Activated T-helper 17 cell treated with anti-CD3 and anti-CD28 coated beads, Interleukin-2, amount 50 U/mL, for 72 hours (primary cell): Measurements from ENCODE around the gene CLEC10A. TPM values are rescaled to one million over a fixed set of nuclear protein-coding genes. Genes with fewer than 3 reads are reported as not detected.
"Not testable (repeated sequence)": the region's sequence is repeated elsewhere in the genome, so short reads cannot be mapped to it uniquely, and the experiment has no call there.

Experiments
- ATAC-seq: fragments of 150-1000 bp; cut with Tn5 transposase; replicated peaks from 2 replicates; pipeline ENCODE4 v1.10.0; 2021; ENCODE audit warnings: mild to moderate bottlenecking, moderate library complexity
- H3K27ac Mint-ChIP-seq: one replicate; pipeline ENCODE4 v1.8.0; 2022; ENCODE audit warnings: mixed read lengths
- H3K27me3 Mint-ChIP-seq: one replicate; pipeline ENCODE4 v1.8.0; 2022; ENCODE audit warnings: mixed read lengths
- H3K36me3 Mint-ChIP-seq: one replicate; pipeline ENCODE4 v1.8.0; 2022; ENCODE audit warnings: low read depth, mild to moderate bottlenecking, mixed read lengths
- H3K4me1 Mint-ChIP-seq: one replicate; pipeline ENCODE4 v1.8.0; 2022; ENCODE audit warnings: mixed read lengths
- H3K4me3 Mint-ChIP-seq: one replicate; pipeline ENCODE4 v1.8.0; 2022; ENCODE audit warnings: mild to moderate bottlenecking, mixed read lengths
- H3K9me3 Mint-ChIP-seq: one replicate; pipeline ENCODE4 v1.8.0; 2022; ENCODE audit warnings: mixed read lengths
- total RNA-seq, 2 donors: library from RNA; stranded (reverse); gene quantifications; one replicate each; pipeline ENCODE4 v1.2.3, GENCODE V29; 2022

Gene CLEC10A
- total RNA-seq, 2 donors from 2014 or later = not detected

DNA sequence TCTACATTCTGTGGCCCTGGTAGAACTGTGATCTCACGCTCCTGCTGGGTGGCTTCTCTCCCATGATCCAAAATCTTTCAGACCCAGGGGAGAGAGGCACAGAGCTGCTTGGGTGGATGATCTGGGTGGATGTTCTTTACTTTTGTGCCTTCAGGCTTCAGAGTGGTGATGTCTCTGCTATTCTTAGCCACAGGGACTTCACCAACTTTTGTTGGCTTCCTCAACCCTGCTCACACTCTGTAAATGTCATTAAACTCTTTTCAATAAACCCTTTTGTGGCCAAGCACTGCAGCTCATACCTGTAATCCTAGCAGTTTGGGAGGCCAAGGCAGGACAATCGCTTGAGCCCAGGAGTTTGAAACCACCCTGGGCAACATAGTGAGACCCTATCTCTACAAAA, 7.6 kb downstream of the CLEC10A start:
- Mint-ChIP-seq H3K4me1 (no peaks in the 10 kb centered on the region), H3K27me3 (peaks cover 3% of the 10 kb centered on the region), H3K9me3 (peaks cover 11% of the 10 kb centered on the region), H3K27ac (no peak overlapping the region), H3K4me3 (no peak overlapping the region), H3K36me3 (no peaks in the 10 kb centered on the region)
- ATAC-seq = no peak

DNA sequence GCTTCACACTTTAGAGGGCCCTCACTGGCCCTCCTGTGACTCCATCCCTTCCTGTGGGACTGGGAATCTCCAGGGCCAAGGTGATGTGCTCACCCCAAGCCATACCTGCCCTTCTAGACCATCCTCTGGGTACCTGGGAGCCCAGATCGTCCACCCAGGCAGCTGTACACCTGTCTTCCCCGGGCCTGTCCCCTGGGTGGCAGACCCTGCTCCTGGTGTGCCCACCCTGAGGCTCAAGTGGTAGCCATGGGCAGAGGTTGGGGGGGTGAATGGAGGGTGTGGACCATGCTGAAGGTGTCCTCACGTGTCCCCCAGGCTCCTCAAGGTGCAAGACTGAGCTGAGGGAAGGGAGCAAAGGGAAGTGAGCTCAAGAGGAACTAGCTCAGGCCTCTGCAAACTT, 9.3 kb downstream of the CLEC10A start:
- peaks cover 11% of the 10 kb centered on the region for H3K9me3 Mint-ChIP-seq
- no peaks in the 10 kb centered on the region for H3K4me1 Mint-ChIP-seq
- ATAC-seq = no peak
- H3K4me3 Mint-ChIP-seq = no peak overlapping the region
- no peak overlapping the region for H3K27ac Mint-ChIP-seq
- H3K36me3 Mint-ChIP-seq = no peaks in the 10 kb centered on the region
- peaks cover 3% of the 10 kb centered on the region for H3K27me3 Mint-ChIP-seq

DNA sequence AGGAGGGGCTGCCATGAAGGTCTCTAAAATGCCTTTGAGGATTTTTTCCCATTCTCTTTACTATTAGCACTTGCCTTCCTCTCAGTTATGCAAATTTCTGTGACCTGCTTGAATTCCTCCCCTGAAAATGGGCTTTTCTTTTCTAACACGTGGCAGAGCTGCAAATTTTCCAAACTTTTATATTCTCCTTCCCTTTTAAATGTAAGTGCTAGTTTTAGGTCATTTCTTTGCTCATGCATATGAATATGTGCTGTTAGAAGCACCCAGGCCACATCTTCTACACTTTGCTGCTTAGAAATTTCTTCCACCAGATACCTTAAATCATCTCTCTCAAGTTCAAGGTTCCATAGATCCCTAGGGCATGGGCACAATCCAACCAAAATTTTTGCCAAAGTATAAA, 11.8 kb downstream of the CLEC10A start:
- peaks cover 8% of the 10 kb centered on the region for H3K27me3 Mint-ChIP-seq
- no peak for ATAC-seq
- peaks cover 11% of the 10 kb centered on the region for H3K9me3 Mint-ChIP-seq

DNA sequence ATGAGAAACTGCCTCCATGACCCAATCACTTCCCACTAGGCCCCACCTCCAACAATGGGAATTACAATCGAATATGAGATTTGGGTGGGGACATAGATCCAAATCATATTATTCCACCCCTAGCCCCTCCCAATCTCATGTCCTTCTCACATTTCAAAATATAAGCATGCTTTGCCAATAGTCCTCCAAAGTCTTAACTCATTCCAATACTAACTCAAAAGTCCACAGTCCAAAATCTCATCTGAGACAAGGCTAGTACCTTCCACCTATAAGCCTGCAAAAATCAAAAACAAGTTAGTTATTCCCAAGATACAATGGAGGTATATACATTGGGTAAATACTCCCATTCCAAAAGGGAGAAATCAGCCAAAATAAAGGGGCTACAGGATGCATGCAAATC, 12.9 kb downstream of the CLEC10A start:
- Mint-ChIP-seq H3K4me3 (no peak overlapping the region), H3K4me1 (no peaks in the 10 kb centered on the region), H3K27ac (no peak overlapping the region), H3K9me3 (peaks cover 11% of the 10 kb centered on the region), H3K36me3 (no peaks in the 10 kb centered on the region), H3K27me3 (peaks cover 8% of the 10 kb centered on the region)
- ATAC-seq = no peak

More for the DNA sequence above, 11.8 kb downstream of the CLEC10A start:
- H3K4me1 Mint-ChIP-seq = no peaks in the 10 kb centered on the region
- H3K4me3 Mint-ChIP-seq = no peak overlapping the region
- H3K36me3 Mint-ChIP-seq = no peaks in the 10 kb centered on the region
- no peak overlapping the region for H3K27ac Mint-ChIP-seq

DNA sequence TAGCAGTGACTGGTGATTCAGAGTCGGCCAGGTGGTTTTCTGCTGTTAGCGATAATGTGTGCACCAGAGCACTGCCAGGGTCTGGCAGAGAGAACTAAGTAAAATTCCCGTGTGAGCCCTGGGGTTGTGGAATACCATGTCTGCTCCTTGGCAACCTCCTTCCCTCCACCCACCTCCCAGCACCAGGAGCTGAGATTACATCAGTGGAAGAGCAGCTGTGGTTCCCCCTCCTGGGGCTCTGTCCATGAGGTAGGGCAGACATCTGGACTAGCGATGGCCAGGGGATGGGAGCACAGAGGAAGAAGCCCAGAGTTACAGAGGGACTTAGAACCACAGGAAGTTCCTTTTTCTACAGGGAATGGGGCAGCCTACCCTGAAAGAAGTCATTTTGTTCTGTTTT, 15.8 kb downstream of the CLEC10A start:
- H3K4me1 Mint-ChIP-seq = peaks cover 10% of the 10 kb centered on the region
- peaks cover 8% of the 10 kb centered on the region for H3K36me3 Mint-ChIP-seq
- no peak for ATAC-seq
- peaks cover 11% of the 10 kb centered on the region for H3K9me3 Mint-ChIP-seq
- no peak overlapping the region for H3K4me3 Mint-ChIP-seq
- peaks cover 8% of the 10 kb centered on the region for H3K27me3 Mint-ChIP-seq
- no peak overlapping the region for H3K27ac Mint-ChIP-seq

DNA sequence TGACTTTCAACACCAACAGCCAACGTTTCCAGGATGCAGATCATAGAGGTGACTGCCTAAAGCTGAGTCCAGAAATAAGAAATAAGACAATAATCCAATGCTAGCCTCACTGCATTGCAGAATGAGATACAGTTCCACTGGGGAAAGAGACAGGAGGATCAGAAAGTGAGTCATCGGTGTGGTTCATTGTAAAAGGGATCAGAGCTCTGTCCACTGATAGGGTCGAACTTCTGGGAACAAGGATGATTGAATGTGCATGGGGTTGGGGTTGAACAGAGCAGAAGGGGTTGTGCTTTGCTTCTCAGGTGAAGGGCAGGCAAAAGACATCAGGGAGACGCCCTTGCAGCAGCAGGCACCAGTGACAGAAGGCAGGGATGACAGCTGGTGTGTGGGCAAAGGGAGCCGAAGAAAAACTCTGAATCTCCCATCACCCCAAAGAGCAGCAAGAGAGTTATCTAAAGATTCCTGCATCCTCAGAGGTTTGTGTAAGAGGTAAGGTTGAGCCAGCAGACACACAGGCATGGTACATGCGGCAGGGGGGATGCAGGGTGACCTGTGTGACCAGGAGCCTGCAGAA, 16.4 kb downstream of the CLEC10A start:
- Mint-ChIP-seq H3K27me3 (peaks cover 5% of the 10 kb centered on the region), H3K4me3 (no peak overlapping the region), H3K36me3 (peaks cover 8% of the 10 kb centered on the region), H3K9me3 (peaks cover 6% of the 10 kb centered on the region), H3K27ac (peak overlapping the region; percentile 2), H3K4me1 (peaks cover 17% of the 10 kb centered on the region)
- no peak for ATAC-seq

DNA sequence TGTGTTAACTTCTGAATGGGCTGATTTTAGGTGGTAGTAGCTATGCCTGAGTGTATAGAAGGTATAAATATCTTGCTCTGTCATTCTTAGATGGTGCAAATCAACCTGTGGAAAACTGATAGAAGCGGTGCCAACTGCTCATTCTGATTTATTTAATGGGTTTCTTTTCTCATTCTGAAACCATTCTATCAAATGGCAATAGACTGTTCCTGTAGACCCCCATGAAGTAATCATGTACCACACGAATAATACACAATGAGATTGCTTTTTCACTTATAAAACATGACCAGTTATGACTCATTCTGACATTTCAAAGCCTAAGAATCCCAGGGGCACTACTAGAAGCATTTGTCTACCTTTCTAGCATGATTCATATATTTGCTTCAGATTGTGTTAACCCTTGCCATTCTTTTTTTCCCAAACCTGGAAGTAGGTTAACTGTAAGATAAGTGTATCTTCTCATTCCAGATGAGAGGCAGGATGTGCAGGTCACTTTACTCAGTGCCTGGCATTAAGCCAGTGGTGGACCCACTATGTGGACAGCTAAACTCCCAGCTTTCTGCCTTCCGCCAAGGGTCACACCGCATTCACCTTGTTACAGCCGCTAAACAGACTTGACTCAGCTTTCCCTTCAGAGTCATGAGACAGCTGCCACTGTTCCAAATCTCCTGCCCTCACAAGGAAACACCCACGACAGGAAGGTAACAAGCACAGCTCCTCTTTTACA, 19.7 kb downstream of the CLEC10A start:
- Mint-ChIP-seq H3K4me1 (peaks cover 17% of the 10 kb centered on the region), H3K36me3 (peaks cover 8% of the 10 kb centered on the region), H3K9me3 (no peaks in the 10 kb centered on the region), H3K27ac (peak overlapping the region; percentile 98), H3K27me3 (peaks cover 5% of the 10 kb centered on the region), H3K4me3 (peak overlapping the region; percentile 76)
- ATAC-seq = peak; percentile 90

DNA sequence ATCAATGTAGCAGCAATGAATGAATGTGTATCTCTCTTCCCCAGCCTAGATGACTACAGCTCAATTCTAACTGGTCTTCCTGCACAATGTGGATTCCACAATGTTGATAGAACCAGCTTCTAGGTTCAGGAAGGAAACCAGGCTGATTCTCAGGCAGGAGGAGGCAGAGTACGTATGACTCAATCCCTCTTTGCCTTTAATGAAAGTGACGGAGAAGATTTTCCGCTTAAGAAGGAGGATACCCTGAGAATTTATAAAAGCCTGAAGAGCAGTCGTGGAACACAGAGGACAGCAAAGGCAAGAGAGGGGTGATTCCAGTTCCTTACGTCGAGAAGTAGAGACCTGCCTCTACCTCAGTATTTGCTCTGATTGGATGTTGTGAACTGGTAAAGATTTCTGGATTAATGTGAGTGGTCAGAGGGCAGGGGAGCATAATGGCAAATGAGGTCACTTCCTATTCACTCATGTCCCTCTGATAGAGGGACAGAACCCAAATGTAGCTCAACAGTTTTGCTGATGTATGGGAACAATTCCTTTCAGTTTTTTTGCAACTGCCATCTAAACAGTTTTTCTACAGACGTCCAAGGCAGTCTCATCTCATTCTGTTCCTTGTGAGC, 21.1 kb downstream of the CLEC10A start:
- peaks cover 5% of the 10 kb centered on the region for H3K27me3 Mint-ChIP-seq
- H3K36me3 Mint-ChIP-seq = peaks cover 8% of the 10 kb centered on the region
- ATAC-seq = peak; percentile 10
- H3K27ac Mint-ChIP-seq = peak overlapping the region; percentile 59
- H3K4me1 Mint-ChIP-seq = peaks cover 17% of the 10 kb centered on the region
- H3K4me3 Mint-ChIP-seq = peak overlapping the region; percentile 48
- H3K9me3 Mint-ChIP-seq = no peaks in the 10 kb centered on the region

DNA sequence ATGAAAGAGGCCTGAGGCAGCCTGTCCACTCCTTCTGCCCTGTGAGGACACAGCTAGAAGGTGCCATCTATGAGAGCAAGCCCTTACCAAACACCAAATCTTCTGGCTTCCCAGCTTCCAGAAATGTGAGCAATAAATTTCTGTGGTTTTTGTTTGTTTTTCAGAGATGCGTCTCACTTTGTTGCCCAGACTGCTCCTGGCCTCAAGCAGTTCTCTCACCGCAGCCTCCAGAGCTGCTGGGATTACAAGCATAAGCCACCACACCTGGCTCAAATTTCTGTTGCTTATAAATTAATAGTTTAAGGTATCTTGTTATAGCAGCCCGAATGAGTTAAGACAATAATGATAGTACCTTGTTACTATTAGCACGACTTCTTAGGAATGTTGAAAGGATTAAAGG, 23.7 kb downstream of the CLEC10A start:
- Mint-ChIP-seq H3K27ac (no peak overlapping the region), H3K27me3 (no peaks in the 10 kb centered on the region), H3K4me3 (no peak overlapping the region), H3K9me3 (no peaks in the 10 kb centered on the region), H3K36me3 (peaks cover 8% of the 10 kb centered on the region), H3K4me1 (peaks cover 17% of the 10 kb centered on the region)
- no peak for ATAC-seq

DNA sequence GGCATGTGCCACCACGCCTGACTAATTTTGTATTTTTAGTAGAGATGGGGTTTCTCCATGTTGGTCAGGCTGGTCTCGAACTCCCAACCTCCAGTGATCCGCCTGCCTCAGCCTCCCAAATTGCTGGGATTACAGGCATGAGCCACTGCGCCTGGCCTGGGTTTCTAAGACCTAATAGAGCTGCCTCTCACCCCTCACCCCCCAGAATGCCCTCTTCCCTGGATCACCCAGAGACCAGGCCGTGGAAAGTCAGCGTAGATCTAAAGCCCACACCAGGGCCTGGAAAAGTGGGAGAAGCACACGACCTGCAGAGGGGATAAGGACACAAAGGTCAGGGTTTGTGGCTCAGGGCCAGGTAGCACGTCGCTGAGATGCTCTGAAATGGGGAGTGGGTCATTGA, 29.5 kb downstream of the CLEC10A start:
- H3K36me3 Mint-ChIP-seq = peaks cover 15% of the 10 kb centered on the region
- not testable (repeated sequence) for H3K9me3 Mint-ChIP-seq, H3K4me3 Mint-ChIP-seq, H3K27me3 Mint-ChIP-seq, H3K27ac Mint-ChIP-seq, ATAC-seq
- H3K4me1 Mint-ChIP-seq = peaks cover 24% of the 10 kb centered on the region

DNA sequence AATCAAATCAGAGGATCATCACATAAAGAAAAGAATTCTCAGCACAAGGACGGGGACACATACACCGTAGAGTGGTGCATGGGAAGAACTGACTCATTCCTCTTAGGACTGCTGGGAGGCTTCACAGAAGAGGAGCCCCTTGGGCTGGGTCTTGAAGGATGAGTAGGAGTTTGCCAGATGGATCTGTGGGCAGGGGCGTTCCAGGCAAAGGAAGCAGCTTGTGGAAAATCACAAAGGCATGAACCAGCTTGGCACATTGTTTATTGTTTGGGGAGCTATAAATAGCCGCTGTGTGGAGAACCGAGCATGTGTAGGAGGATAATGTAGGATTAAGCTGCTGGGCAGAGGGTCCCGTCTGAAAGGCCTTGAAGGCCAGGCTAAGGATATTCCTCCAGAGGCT, 31.1 kb downstream of the CLEC10A start:
- ATAC-seq = no peak
- Mint-ChIP-seq H3K4me1 (peaks cover 24% of the 10 kb centered on the region), H3K9me3 (no peaks in the 10 kb centered on the region), H3K27me3 (no peaks in the 10 kb centered on the region), H3K27ac (peak overlapping the region; percentile 98), H3K36me3 (peaks cover 15% of the 10 kb centered on the region), H3K4me3 (peak overlapping the region; percentile 88)

DNA sequence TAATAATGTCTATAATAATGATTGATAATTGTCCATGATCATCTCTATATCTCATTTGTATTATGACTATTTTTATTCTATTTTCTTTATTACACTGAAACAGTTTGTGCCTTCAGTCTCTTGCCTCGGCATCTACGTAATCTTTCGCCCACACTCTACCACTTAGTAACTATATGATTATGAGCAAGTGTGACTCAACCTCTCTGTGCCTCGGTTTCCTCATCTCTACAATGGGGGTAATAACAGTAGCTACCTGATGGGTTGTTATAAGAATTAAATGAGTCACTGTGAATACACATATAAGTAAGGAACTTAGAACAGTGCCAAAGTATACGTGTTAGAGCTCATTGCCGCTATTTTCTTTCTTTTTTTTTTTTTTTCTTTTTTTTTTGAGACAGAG, 32.5 kb downstream of the CLEC10A start:
- ATAC-seq = peak; percentile 86
- no peaks in the 10 kb centered on the region for H3K9me3 Mint-ChIP-seq
- peak overlapping the region; percentile 98 for H3K27ac Mint-ChIP-seq

DNA sequence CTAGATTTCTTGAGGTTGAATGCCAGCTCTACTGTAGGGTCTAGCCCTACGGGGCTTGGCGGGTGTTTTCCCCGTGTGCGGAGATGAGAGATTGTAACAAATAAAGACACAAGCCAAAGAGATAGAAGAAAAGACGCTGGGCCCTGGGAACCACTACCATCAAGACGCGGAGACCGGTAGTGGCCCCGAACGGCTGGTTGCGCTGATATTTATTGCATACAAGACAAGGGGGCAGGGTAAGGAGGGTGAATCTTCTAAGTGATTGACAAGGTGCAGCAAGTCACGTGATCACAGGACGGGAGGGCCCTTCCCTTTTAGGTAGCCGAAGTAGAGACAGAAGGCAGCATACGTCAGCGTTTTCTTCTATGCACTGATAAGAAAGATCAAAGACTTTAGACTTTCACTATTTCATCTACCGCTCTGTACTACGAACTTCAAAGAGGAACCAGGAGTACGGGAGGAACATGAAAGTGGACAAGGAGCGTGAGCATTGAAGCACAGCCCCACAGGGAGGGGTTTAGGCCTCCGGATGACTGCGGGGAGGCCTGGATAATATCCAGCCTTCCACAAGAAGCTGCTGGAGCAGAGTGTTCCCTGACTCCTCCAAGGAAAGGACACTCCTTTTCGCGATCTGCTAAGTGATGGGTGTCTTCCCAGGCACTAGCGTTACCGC, 33.2 kb downstream of the CLEC10A start:
- peak; percentile 23 for ATAC-seq
- Mint-ChIP-seq H3K27ac (peak overlapping the region; percentile 98), H3K36me3 (peaks cover 15% of the 10 kb centered on the region), H3K4me3 (peak overlapping the region; percentile 88), H3K4me1 (peaks cover 24% of the 10 kb centered on the region)
- not testable (repeated sequence) for H3K27me3 Mint-ChIP-seq, H3K9me3 Mint-ChIP-seq

More for the DNA sequence above, 32.5 kb downstream of the CLEC10A start:
- Mint-ChIP-seq H3K27me3 (no peaks in the 10 kb centered on the region), H3K36me3 (peaks cover 15% of the 10 kb centered on the region), H3K4me1 (peaks cover 24% of the 10 kb centered on the region), H3K4me3 (peak overlapping the region; percentile 88)

DNA sequence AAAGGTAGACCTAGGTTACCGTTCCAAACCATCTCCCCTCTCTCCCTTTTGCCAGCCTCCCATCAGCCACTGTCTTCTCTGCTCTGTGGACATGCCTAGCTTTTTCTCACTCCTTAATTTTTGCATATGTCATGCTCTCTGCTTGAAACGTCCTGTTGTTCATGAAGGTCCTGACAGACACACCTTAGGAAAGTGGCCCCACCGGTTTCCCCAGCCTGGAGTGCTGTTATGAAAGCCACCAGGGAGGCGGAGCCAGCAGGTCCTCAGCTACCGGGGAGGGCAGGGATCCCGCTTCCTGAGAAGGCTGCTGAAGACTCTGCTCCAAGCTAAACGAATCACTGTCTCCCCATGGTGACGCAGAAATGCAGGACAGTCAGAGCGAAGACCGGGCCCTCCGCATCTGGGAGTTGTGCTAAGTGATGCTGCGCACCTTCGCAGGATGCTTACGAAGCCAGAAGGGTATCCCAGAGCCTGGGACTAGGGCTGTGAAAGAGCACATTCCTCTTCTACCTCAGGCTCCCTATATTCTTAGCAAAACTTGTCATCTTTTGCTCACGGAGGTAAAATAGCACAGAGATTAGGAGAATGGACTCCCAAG, 33.8 kb downstream of the CLEC10A start:
- peak overlapping the region; percentile 88 for H3K4me3 Mint-ChIP-seq
- H3K4me1 Mint-ChIP-seq = peaks cover 24% of the 10 kb centered on the region
- peaks cover 21% of the 10 kb centered on the region for H3K36me3 Mint-ChIP-seq
- H3K27ac Mint-ChIP-seq = peak overlapping the region; percentile 98
- no peaks in the 10 kb centered on the region for H3K9me3 Mint-ChIP-seq
- no peaks in the 10 kb centered on the region for H3K27me3 Mint-ChIP-seq
- ATAC-seq = peak; percentile 45
